Measurements from ENCODE around the gene NBAS.
"Not testable (repeated sequence)": the region's sequence is repeated elsewhere in the genome, so short reads cannot be mapped to it uniquely, and the experiment has no call there.

DNA sequence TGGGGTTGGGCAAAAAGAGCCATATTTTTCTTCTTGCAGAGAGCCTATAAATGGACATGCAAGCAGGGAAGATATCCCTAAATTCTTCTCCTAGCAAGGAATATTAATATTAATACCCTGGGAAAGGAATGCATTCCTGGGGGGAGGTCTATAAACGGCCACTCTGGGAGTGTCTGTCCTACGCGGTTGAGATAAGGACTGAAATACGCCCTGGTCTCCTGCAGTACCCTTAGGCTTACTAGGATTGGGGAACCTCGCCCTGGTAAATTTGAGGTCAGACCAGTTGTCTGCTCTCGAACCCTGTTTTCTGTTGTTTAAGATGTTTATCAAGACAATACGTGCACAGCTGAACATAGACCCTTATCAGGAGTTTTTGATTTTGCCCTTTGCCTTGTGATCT is 302.7 kb downstream of the NBAS start:
- not testable (repeated sequence) for TF ChIP-seq CTCF (IDR thresholded peaks at IDR 0.05; ENCODE audit: low read depth, low read length); EZH2phosphoT487 (IDR thresholded peaks at IDR 0.05; ENCODE audit: low read depth)
